GM12874 (cell line): ENCODE data around the gene GNPTAB.

Experiments used
- TF ChIP-seq, protein P1 (sequence below): IDR thresholded peaks from 2 replicates; pipeline ENCODE4 v1.5.1; 2011; ENCODE audit warnings: low read depth, mild to moderate bottlenecking, control low read depth, low read length, moderate library complexity; ENCODE audit not compliant: insufficient read depth

Gene GNPTAB

DNA sequence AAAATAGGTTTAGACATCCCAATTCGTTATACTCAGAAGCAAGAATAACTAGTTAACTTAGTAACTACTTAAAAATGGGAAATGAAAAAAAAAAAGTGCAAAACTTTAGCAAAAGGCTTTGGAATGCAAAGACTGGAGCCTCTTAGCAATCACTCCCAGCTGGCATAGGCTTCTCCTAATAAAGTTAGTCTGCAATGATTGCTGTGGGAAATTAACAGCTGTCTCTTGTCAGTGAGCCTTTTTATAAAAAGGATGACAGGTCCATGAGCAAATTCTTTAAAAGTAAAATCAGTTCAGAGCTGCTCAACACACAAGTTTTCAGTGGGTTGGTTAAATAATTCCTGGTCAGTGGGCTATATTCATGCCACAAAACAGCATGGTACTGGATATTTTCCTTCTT is 84.1 kb downstream of the GNPTAB start:
- TF ChIP-seq, protein P1, sequence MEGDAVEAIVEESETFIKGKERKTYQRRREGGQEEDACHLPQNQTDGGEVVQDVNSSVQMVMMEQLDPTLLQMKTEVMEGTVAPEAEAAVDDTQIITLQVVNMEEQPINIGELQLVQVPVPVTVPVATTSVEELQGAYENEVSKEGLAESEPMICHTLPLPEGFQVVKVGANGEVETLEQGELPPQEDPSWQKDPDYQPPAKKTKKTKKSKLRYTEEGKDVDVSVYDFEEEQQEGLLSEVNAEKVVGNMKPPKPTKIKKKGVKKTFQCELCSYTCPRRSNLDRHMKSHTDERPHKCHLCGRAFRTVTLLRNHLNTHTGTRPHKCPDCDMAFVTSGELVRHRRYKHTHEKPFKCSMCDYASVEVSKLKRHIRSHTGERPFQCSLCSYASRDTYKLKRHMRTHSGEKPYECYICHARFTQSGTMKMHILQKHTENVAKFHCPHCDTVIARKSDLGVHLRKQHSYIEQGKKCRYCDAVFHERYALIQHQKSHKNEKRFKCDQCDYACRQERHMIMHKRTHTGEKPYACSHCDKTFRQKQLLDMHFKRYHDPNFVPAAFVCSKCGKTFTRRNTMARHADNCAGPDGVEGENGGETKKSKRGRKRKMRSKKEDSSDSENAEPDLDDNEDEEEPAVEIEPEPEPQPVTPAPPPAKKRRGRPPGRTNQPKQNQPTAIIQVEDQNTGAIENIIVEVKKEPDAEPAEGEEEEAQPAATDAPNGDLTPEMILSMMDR: no peak

DNA sequence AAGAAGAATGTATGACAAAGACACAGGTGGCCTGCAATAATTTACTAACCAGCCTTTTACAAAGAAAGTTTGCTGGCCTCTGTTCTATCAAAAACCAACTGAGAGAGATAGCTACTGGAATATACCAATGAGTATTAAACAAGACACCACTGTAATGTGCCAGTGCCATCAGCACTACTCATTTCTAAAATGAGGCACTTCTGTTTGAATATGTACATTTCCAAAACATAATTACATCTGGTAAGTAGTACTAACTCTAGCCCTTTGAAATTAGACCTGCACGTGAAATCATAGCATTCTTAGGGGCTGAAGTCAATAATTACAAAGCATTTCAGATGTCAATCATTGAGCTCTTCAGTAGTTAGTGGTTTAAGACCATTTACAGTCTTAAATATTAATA is 84.6 kb downstream of the GNPTAB start:
- TF ChIP-seq, protein P1: no peak

DNA sequence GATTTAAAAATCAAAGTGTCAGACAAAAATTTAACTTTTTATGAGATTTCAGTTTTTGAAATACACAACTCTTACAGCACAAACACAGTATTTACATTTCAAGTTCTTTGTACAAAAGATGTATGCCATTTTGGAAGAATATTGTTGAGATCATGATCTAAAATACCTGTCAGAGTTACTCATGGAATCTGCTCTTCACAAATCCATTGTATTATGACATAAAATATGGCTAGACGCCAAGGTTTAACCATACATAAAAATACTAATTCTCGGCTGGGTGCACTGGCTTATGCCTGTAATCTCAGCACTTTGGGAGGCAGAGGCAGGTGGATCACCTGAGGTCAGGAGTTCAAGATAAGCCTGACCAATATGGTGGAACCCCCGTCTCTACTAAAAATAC is 85.3 kb downstream of the GNPTAB start:
- TF ChIP-seq, protein P1: no peak

DNA sequence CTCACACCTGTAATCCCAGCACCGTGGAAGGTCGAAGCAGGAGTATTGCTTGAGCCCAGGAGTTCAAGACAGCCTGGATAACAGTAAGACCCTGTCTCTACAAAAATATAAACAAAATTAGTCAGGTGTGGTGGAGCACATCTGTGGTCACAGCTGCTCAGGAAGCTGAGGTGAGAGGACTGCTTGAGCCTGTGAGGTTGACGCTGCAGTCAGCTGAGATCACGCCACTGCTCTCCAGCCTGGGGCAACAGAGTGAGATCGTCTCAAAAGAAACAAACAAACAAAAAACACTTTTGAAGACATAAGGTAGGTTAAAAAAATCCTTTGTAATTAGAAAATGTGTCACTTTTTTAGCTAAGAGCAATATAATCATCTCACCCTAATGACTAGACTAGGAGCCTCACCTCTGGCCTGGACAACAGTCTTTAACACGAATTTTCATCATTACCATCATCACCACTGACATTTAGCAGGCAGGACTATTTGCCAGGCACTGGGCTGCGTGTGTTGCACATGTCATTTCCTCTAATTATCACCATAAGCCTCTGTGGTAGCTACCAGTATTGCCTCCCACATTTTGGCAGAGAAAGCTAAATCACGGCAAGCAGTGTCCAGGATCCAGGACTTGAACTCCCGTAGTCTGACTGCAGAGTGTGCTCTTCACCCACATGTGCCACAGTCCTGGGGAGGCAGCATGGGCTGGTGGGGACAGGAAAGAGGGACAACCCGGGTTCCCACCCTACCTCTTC is 86.9 kb downstream of the GNPTAB start:
- TF ChIP-seq, protein P1: peak; percentile 10; the same call in 1 of the 2 replicates

DNA sequence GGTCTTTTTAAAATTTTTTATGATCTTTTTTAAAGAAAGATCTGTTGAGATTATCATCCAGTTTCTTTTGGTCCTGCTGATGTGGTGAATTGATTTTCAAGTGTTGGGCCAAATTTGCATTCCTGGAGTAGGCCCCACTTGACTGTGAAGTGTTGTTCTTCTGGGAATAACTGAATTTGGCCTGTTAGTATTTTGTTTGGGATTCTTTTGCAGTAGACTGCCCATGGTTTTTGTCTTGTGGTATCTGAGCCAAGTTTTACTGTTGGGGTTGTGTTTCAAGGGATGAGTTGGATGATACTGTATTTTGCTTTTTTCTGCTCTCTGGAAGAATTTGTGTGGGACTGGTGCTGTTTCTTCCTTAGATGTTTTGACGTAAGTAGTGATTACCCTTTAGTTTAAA is 87.5 kb downstream of the GNPTAB start:
- TF ChIP-seq, protein P1: no peak

DNA sequence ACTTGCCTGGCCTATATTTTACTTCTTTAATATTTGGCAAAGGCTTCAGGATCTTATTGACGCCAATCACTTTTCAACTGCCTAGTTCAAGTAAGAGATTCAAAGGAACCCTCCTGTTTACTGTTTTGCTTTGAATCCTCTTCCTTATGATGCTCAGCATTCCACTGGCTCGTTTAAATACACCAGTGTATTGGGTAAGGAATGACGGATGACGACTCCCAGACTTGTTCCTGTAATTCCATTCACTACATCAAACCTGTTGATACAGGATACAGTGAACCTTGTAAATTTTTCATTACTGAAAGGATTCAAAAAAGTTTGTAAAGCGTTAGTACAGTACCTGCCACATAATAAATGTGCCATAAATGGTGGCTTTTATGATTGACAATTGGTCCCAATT is 89.8 kb downstream of the GNPTAB start:
- TF ChIP-seq, protein P1: no peak

DNA sequence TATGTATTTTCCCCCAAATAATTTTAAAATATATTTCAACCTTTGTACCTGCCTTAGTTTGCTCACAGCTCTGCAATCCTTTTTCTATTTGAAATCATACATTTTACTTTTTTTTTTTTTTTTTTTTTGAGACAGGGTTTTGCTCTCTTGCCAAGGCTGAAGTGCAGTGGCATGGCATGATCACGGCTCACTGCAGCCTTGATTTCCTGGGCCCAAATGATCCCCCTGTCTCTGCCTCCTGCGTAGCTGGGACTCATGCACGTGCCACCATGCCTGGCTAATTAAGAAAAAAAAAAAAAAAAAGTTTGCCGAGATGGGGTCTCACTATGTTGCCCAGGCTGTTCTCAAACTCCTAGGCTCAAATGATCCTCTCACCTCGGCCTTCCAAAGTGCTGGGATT is 90.2 kb downstream of the GNPTAB start:
- TF ChIP-seq, protein P1: no peak
